Activated naive CD4-positive, alpha-beta T cell treated with anti-CD3 and anti-CD28 coated beads for 36 hours (primary cell): Measurements from ENCODE around the gene CAVIN2. TPM values are rescaled to one million over a fixed set of nuclear protein-coding genes. Genes with fewer than 3 reads are reported as not detected.
"Not testable (repeated sequence)": the region's sequence is repeated elsewhere in the genome, so short reads cannot be mapped to it uniquely, and the experiment has no call there.

ENCODE experiments used
- CTCF ChIA-PET: fragments of 350-600 bp; sonication (Branson Sonifier 250); formaldehyde crosslinking; loops from one replicate; lab custom pipeline; 2021; ENCODE audit warnings: antibody characterized with exemption; lab: Charles Lee
- DNase-seq: peaks from one replicate; pipeline ENCODE4 v3.0.0-alpha.2; 2020
- H3K27ac Mint-ChIP-seq: one replicate; pipeline ENCODE4 v1.8.0; 2021; ENCODE audit warnings: mild to moderate bottlenecking, mixed read lengths
- H3K27me3 Mint-ChIP-seq: one replicate; pipeline ENCODE4 v1.8.0; 2021; ENCODE audit warnings: low read depth, mixed read lengths
- H3K36me3 Mint-ChIP-seq: one replicate; pipeline ENCODE4 v1.8.0; 2021; ENCODE audit warnings: low read depth, mixed read lengths
- H3K4me1 Mint-ChIP-seq: one replicate; pipeline ENCODE4 v1.8.0; 2021; ENCODE audit warnings: low read depth, mixed read lengths
- H3K4me3 Mint-ChIP-seq: one replicate; pipeline ENCODE4 v1.8.0; 2021; ENCODE audit warnings: mild to moderate bottlenecking, moderate library complexity, mixed read lengths
- H3K9me3 Mint-ChIP-seq: one replicate; pipeline ENCODE4 v1.8.0; 2021; ENCODE audit warnings: mixed read lengths
- intact Hi-C: fragments of 100-400 bp; cut with micrococcal nuclease; formaldehyde crosslinking; loops from one replicate; pipeline ENCODE4 v1.15.1; 2023
- total RNA-seq, 2 experiments: library from RNA; stranded (reverse); gene quantifications; one replicate each; pipeline ENCODE4 v1.2.3, GENCODE V29; 2021

The CAVIN2 gene
- total RNA-seq, 2 experiments from 2014 or later = not detected

DNA sequence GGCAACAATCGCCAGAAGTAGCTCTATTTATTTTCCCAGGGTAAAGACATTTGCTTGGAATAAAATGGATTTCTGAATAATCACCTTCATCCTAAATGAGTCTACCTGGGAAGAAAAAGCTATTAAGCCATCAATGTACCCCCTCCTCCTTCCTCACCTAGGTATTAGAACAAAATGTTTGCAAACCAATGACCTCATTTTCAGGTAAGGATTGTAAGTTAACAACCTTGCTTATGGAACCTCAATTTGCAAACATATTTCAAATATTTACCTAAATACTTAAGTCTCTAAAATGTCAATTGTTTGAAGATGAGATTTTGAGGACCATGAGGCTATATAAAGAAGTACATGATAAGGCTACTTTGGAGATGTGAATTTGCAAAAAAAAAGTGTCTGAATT is 43.9 kb downstream of the CAVIN2 start:
- no peaks in the 10 kb centered on the region for H3K27me3 Mint-ChIP-seq
- no peak overlapping the region for H3K4me3 Mint-ChIP-seq
- intact Hi-C loops = no loop called here
- H3K27ac Mint-ChIP-seq = no peak overlapping the region
- no peaks in the 10 kb centered on the region for H3K36me3 Mint-ChIP-seq
- DNase-seq = no peak
- CTCF ChIA-PET = interaction anchor here (1.2 to 1.4 kb wide), 3 partner anchors 10 to 360 kb away, joined by 3 to 5 read pairs (median 3); no protein-coding TSS in a partner anchor
- H3K9me3 Mint-ChIP-seq = no peaks in the 10 kb centered on the region
- peaks cover 8% of the 10 kb centered on the region for H3K4me1 Mint-ChIP-seq

GRCh38 chr2:191802180-191802579 is 44.7 kb downstream of the CAVIN2 start:
- H3K27ac Mint-ChIP-seq = no peak overlapping the region
- H3K36me3 Mint-ChIP-seq = no peaks in the 10 kb centered on the region
- no peak for DNase-seq
- no peaks in the 10 kb centered on the region for H3K9me3 Mint-ChIP-seq
- intact Hi-C loops = no loop called here
- CTCF ChIA-PET = interaction anchor here (1.2 to 1.4 kb wide), 3 partner anchors 11 to 361 kb away, joined by 3 to 5 read pairs (median 3); no protein-coding TSS in a partner anchor
- peaks cover 8% of the 10 kb centered on the region for H3K4me1 Mint-ChIP-seq
- H3K4me3 Mint-ChIP-seq = no peak overlapping the region
- no peaks in the 10 kb centered on the region for H3K27me3 Mint-ChIP-seq

- Mint-ChIP-seq H3K4me1 (no peaks in the 10 kb centered on the region), H3K9me3 (no peaks in the 10 kb centered on the region), H3K27me3 (no peaks in the 10 kb centered on the region), H3K4me3 (no peak overlapping the region), H3K27ac (no peak overlapping the region), H3K36me3 (no peaks in the 10 kb centered on the region)
- intact Hi-C loops = no loop called here
- no peak for DNase-seq
- CTCF ChIA-PET = no interaction called here
Measured at GRCh38 chr2:191800874-191801273, 46.0 kb downstream of the CAVIN2 start.

DNA sequence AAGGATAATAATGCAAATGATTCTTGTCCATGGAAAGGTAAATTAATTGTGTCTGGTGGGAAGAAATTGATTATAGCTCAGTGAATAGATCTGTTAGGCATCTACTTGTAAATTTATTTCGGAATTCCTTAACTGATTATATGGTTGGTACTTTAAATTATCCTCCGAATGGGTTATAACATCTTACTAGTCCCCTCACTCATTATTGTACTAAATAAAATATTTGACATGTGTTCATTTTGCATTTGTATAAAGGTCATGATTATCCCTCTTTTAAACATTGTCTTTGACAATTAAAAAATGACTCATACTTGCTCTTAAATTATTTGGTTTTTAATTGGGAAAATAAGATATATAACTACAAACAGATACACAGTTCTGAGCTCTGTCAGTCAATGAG is 47.4 kb downstream of the CAVIN2 start:
- Mint-ChIP-seq H3K27ac (no peak overlapping the region), H3K4me3 (no peak overlapping the region), H3K36me3 (no peaks in the 10 kb centered on the region), H3K4me1 (no peaks in the 10 kb centered on the region), H3K27me3 (no peaks in the 10 kb centered on the region), H3K9me3 (no peaks in the 10 kb centered on the region)
- DNase-seq = no peak
- CTCF ChIA-PET = no interaction called here
- intact Hi-C loops = no loop called here

DNA sequence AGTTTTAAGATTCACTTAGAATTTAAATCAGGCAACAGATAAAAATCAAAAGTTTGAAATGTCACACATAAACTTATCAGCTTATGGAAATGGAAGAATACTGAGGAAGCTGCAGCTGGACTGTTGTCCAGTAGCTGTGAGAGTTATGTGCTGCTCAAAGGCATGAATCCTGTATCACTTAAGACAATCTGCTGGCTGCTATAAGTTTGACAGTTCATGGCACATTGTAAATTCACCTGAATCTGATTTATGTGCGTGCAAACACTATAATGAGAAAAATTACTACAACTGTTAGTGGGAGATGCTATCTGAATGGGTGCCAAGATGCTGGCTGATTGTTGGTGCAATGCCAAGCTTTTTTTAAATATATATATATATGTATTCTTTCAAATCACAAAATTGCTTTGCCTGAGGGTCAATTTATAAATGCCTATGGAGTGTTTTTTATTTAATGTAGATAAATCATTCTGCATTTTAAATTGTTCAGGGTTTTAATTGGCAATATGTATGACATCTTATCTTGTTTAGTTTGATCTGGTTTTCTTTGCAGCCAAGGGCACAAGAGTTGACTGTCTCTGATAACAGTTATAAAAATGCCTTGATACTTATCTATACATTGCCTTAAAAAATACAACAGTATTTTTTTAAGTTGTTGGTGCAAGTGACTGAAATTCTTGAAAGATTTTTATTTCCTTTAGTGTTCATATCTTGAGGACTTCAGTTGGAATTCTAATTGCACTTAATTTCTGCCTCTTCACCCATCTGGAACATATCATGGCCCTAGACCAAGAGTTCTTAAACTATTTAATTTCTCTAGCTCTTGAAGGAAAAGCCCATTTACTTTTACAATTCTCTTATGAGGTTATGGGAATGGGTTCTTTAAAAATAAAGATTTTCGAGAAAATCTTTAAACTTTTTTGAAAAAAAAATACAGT is 48.7 kb downstream of the CAVIN2 start:
- Mint-ChIP-seq H3K27me3 (no peaks in the 10 kb centered on the region), H3K4me3 (no peak overlapping the region), H3K4me1 (no peaks in the 10 kb centered on the region), H3K36me3 (no peaks in the 10 kb centered on the region), H3K9me3 (no peaks in the 10 kb centered on the region), H3K27ac (no peak overlapping the region)
- intact Hi-C loops = no loop called here
- no peak for DNase-seq
- CTCF ChIA-PET = no interaction called here

DNA sequence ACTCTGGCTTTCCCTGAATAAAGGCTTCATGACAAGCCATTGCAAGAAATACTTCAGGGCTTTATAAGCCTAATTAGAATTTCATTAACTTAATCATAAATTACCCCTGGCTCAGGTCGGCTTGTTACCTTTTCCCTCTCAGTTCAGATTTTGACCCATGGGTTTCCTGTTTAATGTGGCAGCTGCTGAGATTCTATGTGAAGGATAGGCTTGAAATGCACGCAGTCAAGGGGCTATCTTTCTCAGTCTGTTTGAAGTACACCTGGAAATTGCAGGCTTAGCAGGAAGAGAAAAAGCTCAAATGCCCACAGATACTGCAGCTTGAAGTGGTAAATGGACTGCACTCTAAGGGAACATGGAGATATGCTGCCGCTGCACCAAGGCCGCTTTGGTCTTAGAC is 49.4 kb downstream of the CAVIN2 start:
- Mint-ChIP-seq H3K9me3 (no peaks in the 10 kb centered on the region), H3K27me3 (no peaks in the 10 kb centered on the region), H3K4me3 (no peak overlapping the region)

GRCh38 chr2:191795715-191796114 is 51.2 kb downstream of the CAVIN2 start:
- Mint-ChIP-seq H3K27ac (no peak overlapping the region), H3K27me3 (no peaks in the 10 kb centered on the region), H3K9me3 (no peaks in the 10 kb centered on the region), H3K4me1 (no peaks in the 10 kb centered on the region), H3K36me3 (no peaks in the 10 kb centered on the region), H3K4me3 (no peak overlapping the region)
- CTCF ChIA-PET = no interaction called here
- DNase-seq = no peak
- intact Hi-C loops = no loop called here

More for the DNA sequence above, 49.4 kb downstream of the CAVIN2 start:
- H3K36me3 Mint-ChIP-seq = no peaks in the 10 kb centered on the region
- intact Hi-C loops = no loop called here
- CTCF ChIA-PET = interaction anchor here (0.9 kb wide), 1 partner anchor 199 kb away, joined by 3 read pairs; no protein-coding TSS in a partner anchor
- no peaks in the 10 kb centered on the region for H3K4me1 Mint-ChIP-seq
- DNase-seq = no peak
- H3K27ac Mint-ChIP-seq = no peak overlapping the region

GRCh38 chr2:191791953-191792560 is 54.8 kb downstream of the CAVIN2 start:
- no peaks in the 10 kb centered on the region for H3K27me3 Mint-ChIP-seq
- peaks cover 2% of the 10 kb centered on the region for H3K4me1 Mint-ChIP-seq
- intact Hi-C loops = no loop called here
- no peak overlapping the region for H3K4me3 Mint-ChIP-seq
- CTCF ChIA-PET = no interaction called here
- H3K36me3 Mint-ChIP-seq = no peaks in the 10 kb centered on the region
- DNase-seq = no peak
- no peaks in the 10 kb centered on the region for H3K9me3 Mint-ChIP-seq
- H3K27ac Mint-ChIP-seq = no peak overlapping the region

GRCh38 chr2:191790737-191791136 is 56.2 kb downstream of the CAVIN2 start:
- intact Hi-C loops = no loop called here
- H3K27ac Mint-ChIP-seq = no peak overlapping the region
- DNase-seq = no peak
- H3K4me3 Mint-ChIP-seq = no peak overlapping the region
- no peaks in the 10 kb centered on the region for H3K36me3 Mint-ChIP-seq
- no peaks in the 10 kb centered on the region for H3K27me3 Mint-ChIP-seq
- CTCF ChIA-PET = no interaction called here
- H3K4me1 Mint-ChIP-seq = peaks cover 4% of the 10 kb centered on the region
- H3K9me3 Mint-ChIP-seq = peaks cover under 1% of the 10 kb centered on the region

DNA sequence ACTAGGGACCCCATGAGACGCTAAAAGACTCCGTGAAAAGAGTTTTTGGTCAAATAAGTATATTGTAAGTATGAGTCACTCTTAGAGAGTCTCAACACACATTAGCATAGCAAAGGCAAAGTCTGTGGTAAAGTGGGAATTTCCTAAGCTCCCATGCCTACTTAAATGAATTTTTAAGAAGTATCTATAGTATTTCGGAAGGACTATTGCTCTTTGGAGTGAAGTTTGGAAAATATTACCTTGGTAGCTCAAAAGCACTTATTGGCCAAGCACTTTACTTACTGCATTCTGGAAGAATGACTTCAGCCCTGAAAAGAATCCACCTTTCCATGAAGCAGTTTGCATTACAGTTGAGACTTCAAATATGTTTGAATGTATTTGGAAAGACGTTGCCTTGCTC is 57.1 kb downstream of the CAVIN2 start:
- Mint-ChIP-seq H3K4me3 (no peak overlapping the region), H3K36me3 (no peaks in the 10 kb centered on the region), H3K27me3 (no peaks in the 10 kb centered on the region), H3K27ac (no peak overlapping the region), H3K4me1 (peaks cover 4% of the 10 kb centered on the region), H3K9me3 (peaks cover 3% of the 10 kb centered on the region)
- no peak for DNase-seq
- CTCF ChIA-PET = no interaction called here
- intact Hi-C loops = no loop called here

DNA sequence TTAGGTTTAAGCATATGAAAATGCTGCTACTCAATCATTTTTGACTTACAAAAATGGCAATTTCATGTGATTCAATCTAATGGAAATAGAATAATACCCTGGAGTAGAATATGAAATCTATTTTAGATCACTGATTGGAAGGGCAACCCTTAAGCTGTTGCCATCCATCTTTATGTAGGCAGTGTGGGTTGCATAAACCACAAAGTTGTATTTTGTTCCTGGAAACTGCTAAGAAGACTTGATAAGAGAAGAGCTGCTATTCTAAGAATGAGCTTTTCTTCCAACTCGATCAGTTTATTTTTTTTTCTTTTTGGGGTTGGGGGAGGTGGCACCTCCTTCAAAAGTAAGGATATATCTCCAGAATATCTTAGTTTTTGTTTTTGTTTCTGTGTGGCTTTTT is 60.2 kb downstream of the CAVIN2 start:
- Mint-ChIP-seq H3K9me3 (peaks cover 3% of the 10 kb centered on the region), H3K27ac (no peak overlapping the region), H3K36me3 (no peaks in the 10 kb centered on the region), H3K4me3 (no peak overlapping the region), H3K27me3 (no peaks in the 10 kb centered on the region), H3K4me1 (peaks cover 4% of the 10 kb centered on the region)
- intact Hi-C loops = no loop called here
- CTCF ChIA-PET = interaction anchor here (0.6 kb wide), 1 partner anchor 285 kb away, joined by 5 read pairs; no protein-coding TSS in a partner anchor
- DNase-seq = no peak

DNA sequence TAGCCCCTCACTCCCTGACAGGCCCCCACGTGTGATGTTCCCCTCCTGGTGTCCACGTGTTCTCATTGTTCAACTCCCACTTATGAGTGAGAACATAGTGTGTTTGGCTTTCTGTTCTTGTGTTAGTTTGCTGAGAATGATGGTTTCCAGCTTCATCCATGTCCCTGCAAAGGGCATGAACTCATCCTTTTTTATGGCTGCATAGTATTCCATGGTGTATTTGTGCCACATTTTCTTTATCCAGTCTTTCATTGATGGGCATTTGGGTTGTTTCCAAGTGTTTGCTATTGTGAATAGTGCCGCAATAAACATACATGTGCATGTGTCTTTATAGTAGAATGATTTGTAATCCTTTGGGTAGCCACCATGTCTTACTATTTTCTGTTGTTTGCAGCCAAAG is 61.2 kb downstream of the CAVIN2 start:
- H3K27ac Mint-ChIP-seq, H3K36me3 Mint-ChIP-seq, CTCF ChIA-PET: not testable (repeated sequence)

More for the DNA sequence above, 61.2 kb downstream of the CAVIN2 start:
- H3K9me3 Mint-ChIP-seq, H3K4me3 Mint-ChIP-seq, DNase-seq, H3K4me1 Mint-ChIP-seq, intact Hi-C loops, H3K27me3 Mint-ChIP-seq: not testable (repeated sequence)
